ENCODE data around the gene KRT81. TPM values are rescaled to one million over a fixed set of nuclear protein-coding genes. Genes with fewer than 3 reads are reported as not detected.
A peak's percentile ranks its signal among the peaks of the same experiment; 100 is the strongest.
"Not testable (repeated sequence)": the region's sequence is repeated elsewhere in the genome, so short reads cannot be mapped to it uniquely, and the experiment has no call there.

The KRT81 gene
- total RNA-seq, 1 experiment from 2014 or later: 0.90 TPM

GRCh38 chr12:52306731-52307130 is 15.4 kb upstream of the KRT81 start:
- in situ Hi-C loops (cut with HindIII; ENCODE audit: low pct_unique_long_range_greater_than_20kb, low sequenced_read_pairs) (no loop called here), intact Hi-C loops (cut with micrococcal nuclease; ENCODE audit: unreplicated experiment) (no loop called here)
- Histone ChIP-seq H3K36me3 (ENCODE audit: control insufficient read depth, insufficient read depth, low read length) (no peaks in the 10 kb centered on the region), H3K27ac (ENCODE audit: low read length) (peak overlapping the region; percentile 55; the same call in 1 of the 2 replicates), H3K4me3 (ENCODE audit: low read depth in 2 of 2, low read length in 2 of 2) (no peak overlapping the region), H3K9me3 (ENCODE audit: control insufficient read depth, insufficient read depth, low read depth, low read length) (no peaks in the 10 kb centered on the region), H3K27me3 (ENCODE audit: control insufficient read depth, insufficient read depth, low read length) (no peaks in the 10 kb centered on the region), H3K4me1 (ENCODE audit: control insufficient read depth, insufficient read depth, low read length) (peaks cover 10% of the 10 kb centered on the region)
- TF ChIP-seq REST (IDR thresholded peaks at IDR 0.05; ENCODE audit: insufficient read depth in 1 of 2, low read depth in 2 of 2, low read length in 1 of 2): no peak
- no peak for TF ChIP-seq TCF7L2 (IDR thresholded peaks at IDR 0.05; ENCODE audit: low read depth, low read length)
- TF ChIP-seq SIN3A (IDR thresholded peaks at IDR 0.05; ENCODE audit: borderline replicate concordance, insufficient read depth, low read depth, low read length): no peak
- TF ChIP-seq CTCF (IDR thresholded peaks at IDR 0.05): no peak
- no peak for TF ChIP-seq POLR2AphosphoS5 (IDR thresholded peaks at IDR 0.05; ENCODE audit: low read depth, low read length)
- ATAC-seq (no peak), DNase-seq (ENCODE audit: low read depth, low spot score) (no peak)
- TSS peak; percentile 76 for BruUV-seq (replicated peaks)
- CTCF ChIA-PET: interaction anchor here (0.7 to 1.2 kb wide), 3 partner anchors 26 to 122 kb away, joined by 3 to 4 read pairs (median 3); no protein-coding TSS in a partner anchor
- POLR2A ChIA-PET: no interaction called here

- no peak overlapping the region for H3K4me3 ChIP-seq (ENCODE audit: low read depth in 2 of 2, low read length in 2 of 2)
- no peaks in the 10 kb centered on the region for H3K36me3 ChIP-seq (ENCODE audit: control insufficient read depth, insufficient read depth, low read length)
- POLR2A ChIA-PET: no interaction called here
- intact Hi-C loops (cut with micrococcal nuclease; ENCODE audit: unreplicated experiment): no loop called here
- in situ Hi-C loops (cut with HindIII; ENCODE audit: low pct_unique_long_range_greater_than_20kb, low sequenced_read_pairs): no loop called here
- BruUV-seq (replicated peaks): no TSS peak
- H3K27ac ChIP-seq (ENCODE audit: low read length): peak overlapping the region; percentile 55; the same call in 1 of the 2 replicates
- no peak for DNase-seq (ENCODE audit: low read depth, low spot score)
- H3K9me3 ChIP-seq (ENCODE audit: control insufficient read depth, insufficient read depth, low read depth, low read length): no peaks in the 10 kb centered on the region
- TF ChIP-seq TCF7L2 (IDR thresholded peaks at IDR 0.05; ENCODE audit: low read depth, low read length): no peak
- peak; percentile 84 for TF ChIP-seq CTCF (IDR thresholded peaks at IDR 0.05)
- peaks cover 10% of the 10 kb centered on the region for H3K4me1 ChIP-seq (ENCODE audit: control insufficient read depth, insufficient read depth, low read length)
- no peak for ATAC-seq
- CTCF ChIA-PET: interaction anchor here (0.7 to 1.2 kb wide), 3 partner anchors 25 to 121 kb away, joined by 3 to 4 read pairs (median 3); no protein-coding TSS in a partner anchor
- no peaks in the 10 kb centered on the region for H3K27me3 ChIP-seq (ENCODE audit: control insufficient read depth, insufficient read depth, low read length)
These were observed 14.8 kb upstream of the KRT81 start for GRCh38 chr12:52305921-52306705.

GRCh38 chr12:52304941-52305411 is 13.6 kb upstream of the KRT81 start:
- intact Hi-C loops (cut with micrococcal nuclease; ENCODE audit: unreplicated experiment); BruUV-seq (replicated peaks); DNase-seq (ENCODE audit: low read depth, low spot score); H3K36me3 ChIP-seq (ENCODE audit: control insufficient read depth, insufficient read depth, low read length); H3K4me1 ChIP-seq (ENCODE audit: control insufficient read depth, insufficient read depth, low read length); in situ Hi-C loops (cut with HindIII; ENCODE audit: low pct_unique_long_range_greater_than_20kb, low sequenced_read_pairs); H3K27me3 ChIP-seq (ENCODE audit: control insufficient read depth, insufficient read depth, low read length); POLR2A ChIA-PET; H3K4me3 ChIP-seq (ENCODE audit: low read depth in 2 of 2, low read length in 2 of 2); H3K27ac ChIP-seq (ENCODE audit: low read length); H3K9me3 ChIP-seq (ENCODE audit: control insufficient read depth, insufficient read depth, low read depth, low read length); ATAC-seq: not testable (repeated sequence)
- CTCF ChIA-PET: interaction anchor here (0.6 kb wide), 1 partner anchor 649 kb away, joined by 10 read pairs; no protein-coding TSS in a partner anchor

- H3K4me3 ChIP-seq (ENCODE audit: low read depth in 2 of 2, low read length in 2 of 2); DNase-seq (ENCODE audit: low read depth, low spot score); H3K27me3 ChIP-seq (ENCODE audit: control insufficient read depth, insufficient read depth, low read length); intact Hi-C loops (cut with micrococcal nuclease; ENCODE audit: unreplicated experiment); H3K9me3 ChIP-seq (ENCODE audit: control insufficient read depth, insufficient read depth, low read depth, low read length); CTCF ChIA-PET; H3K36me3 ChIP-seq (ENCODE audit: control insufficient read depth, insufficient read depth, low read length); H3K27ac ChIP-seq (ENCODE audit: low read length); H3K4me1 ChIP-seq (ENCODE audit: control insufficient read depth, insufficient read depth, low read length); in situ Hi-C loops (cut with HindIII; ENCODE audit: low pct_unique_long_range_greater_than_20kb, low sequenced_read_pairs); POLR2A ChIA-PET; ATAC-seq; BruUV-seq (replicated peaks): not testable (repeated sequence)
These were observed 11.0 kb upstream of the KRT81 start for GRCh38 chr12:52302242-52302914.

Data from Panc1 (cell line).